NOMO-1 treated with DMSO at 0.1 percent for 48 hours (cell line): ENCODE results near the gene CLTCL1.
"Not testable (repeated sequence)": the region's sequence is repeated elsewhere in the genome, so short reads cannot be mapped to it uniquely, and the experiment has no call there.

Experiments
- DNase-seq: peaks from one replicate; lab custom pipeline; 2025; ENCODE audit not compliant: unreplicated experiment; lab: John Stamatoyannopoulos, UW

The CLTCL1 gene

GRCh38 chr22:19291580-19292457, at the start of gene CLTCL1:
TSS of gene CLTCL1 (minus strand) at chr22:19291719. CDS start at chr22:19291641, 78 bp downstream.
- DNase-seq: peak; percentile 42

DNA sequence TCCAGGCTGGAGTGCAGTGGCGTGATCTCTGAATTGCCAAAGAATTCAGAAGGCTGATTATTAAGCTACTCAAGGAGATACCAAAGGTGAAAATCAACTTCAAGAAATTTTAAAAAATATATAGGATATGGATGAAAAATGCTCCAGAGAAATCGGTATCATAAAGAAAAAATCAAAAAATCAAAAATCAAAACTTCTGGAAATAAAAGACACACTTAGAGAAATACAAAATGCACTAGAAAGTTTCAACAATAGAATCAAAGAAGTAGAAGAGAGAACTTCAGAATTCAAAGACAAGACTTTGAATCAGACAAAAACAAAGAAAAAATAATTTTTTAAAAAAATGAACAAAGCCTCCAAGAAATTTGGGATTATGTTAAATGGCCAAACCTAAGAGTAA, 45.6 kb upstream of the CLTCL1 start:
- DNase-seq: no peak

- DNase-seq: no peak
Measured at GRCh38 chr22:19336133-19337075, 44.9 kb upstream of the CLTCL1 start.

- no peak for DNase-seq
Measured at GRCh38 chr22:19331975-19332374, 40.5 kb upstream of the CLTCL1 start.

GRCh38 chr22:19331474-19331873, 40.0 kb upstream of the CLTCL1 start:
- no peak for DNase-seq

GRCh38 chr22:19330865-19331418, 39.4 kb upstream of the CLTCL1 start:
- DNase-seq: no peak

DNA sequence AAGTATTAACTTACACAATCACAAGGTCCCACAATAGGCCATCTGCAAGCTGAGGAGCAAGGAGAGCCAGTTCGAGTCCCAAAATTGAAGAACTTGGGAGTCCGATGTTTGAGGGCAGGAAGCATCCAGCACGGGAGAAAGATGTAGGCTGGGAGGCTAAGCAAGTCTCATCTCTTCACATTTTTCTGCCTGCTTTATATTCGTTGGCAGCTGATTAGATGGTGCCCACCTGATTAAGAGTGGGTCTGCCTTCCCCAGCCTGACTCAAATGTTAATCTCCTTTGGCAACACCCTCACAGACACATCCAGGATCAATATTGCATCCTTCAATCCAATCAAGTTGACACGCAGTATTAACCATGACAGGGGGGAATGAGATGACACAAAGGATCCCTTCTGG, 38.7 kb upstream of the CLTCL1 start:
- DNase-seq: not testable (repeated sequence)

GRCh38 chr22:19329454-19329853, 37.9 kb upstream of the CLTCL1 start:
- DNase-seq: no peak

DNA sequence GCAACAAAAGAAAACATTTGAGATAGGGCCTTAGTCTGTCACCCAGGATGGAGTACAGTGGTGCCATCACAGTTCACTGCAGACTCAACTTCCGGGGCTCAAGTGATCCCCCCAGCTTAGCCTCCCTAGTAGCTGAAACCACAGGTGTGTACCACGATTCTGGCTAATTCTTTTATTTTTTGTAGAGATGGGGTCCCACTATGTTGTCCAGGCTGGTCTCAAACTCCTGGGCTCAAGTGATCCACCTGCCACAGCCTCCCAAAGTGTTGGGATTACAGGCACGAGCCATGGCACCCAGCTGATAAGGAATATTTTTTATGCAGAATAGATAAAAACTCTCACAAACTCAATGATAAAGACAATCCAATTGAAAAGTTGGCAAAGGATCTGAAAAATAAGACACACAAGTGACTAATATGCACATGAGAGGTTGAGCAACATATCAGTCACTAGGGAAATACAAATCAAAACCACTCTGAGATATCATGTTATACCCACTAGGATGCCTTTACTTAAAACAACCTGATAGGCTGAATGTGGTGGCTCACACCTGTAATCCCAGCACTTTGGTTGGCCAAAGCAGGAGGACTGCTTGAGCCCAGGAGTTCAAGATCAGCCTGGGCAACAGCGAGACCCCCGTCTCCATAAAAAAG, 33.9 kb upstream of the CLTCL1 start:
- DNase-seq: peak; percentile 20

DNA sequence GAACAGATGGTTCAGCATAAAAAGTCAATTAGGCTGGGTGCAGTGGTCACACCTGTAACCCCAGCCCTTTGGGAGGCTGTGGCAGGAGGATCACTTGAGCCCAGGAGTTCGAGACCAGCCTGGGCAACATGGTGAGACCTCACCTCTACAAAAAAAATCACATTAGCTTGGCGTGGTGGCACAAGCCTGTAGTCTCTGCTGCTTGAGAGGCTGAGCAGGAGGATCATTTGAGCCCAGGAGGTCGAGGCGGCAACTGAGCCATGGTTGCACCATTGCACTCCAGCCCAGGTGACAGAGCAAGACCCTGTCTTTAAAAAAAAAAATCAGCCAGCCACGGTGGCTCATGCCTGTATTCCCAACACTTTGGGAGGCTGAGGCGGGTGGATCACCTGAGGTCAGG, 31.9 kb upstream of the CLTCL1 start:
- not testable (repeated sequence) for DNase-seq

- DNase-seq: peak; percentile 81
Measured at GRCh38 chr22:19321757-19322156, 30.2 kb upstream of the CLTCL1 start.

DNA sequence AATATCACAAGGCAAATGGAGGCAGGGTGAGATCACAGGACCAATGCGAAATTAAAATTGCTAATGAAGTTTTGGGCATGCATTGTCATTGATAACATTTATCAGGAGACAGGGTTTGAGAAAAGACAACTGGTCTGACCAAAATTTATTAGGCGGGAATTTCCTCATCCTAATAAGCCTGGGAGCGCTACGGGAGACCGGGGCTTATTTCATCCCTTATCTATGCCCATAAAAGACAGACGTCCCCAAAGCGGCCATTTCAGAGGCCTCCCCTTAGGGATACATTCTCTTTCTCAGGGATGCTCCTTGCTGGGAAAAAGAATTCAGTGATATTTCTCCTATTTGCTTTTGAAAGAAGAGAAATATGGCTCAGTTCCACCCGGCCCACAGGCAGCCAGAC, 28.6 kb upstream of the CLTCL1 start:
- not testable (repeated sequence) for DNase-seq

GRCh38 chr22:19319281-19319680, 27.8 kb upstream of the CLTCL1 start:
- no peak for DNase-seq

DNA sequence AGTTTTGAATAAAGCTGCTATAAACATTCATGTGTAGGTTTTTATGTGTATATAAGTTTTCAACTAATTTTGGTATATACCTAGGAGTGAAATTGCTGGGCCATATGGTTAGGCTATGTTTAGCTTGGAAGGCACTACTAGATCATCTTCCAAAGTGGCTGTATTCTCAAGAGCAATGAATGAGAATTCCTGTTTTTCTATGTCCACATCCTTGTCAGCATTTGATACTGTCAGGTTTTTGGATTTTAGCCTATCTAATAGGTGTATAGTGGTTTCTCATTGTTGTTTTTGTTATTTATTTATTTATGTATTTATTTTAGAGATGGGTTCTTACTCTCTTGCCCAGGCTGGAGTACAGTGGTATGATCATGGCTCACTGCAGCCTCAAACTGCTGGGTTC, 26.3 kb upstream of the CLTCL1 start:
- DNase-seq: no peak

- no peak for DNase-seq
Measured at GRCh38 chr22:19307872-19308271, 16.4 kb upstream of the CLTCL1 start.

GRCh38 chr22:19306535-19306934, 15.0 kb upstream of the CLTCL1 start:
- DNase-seq: not testable (repeated sequence)

- no peak for DNase-seq
Measured at GRCh38 chr22:19304547-19304946, 13.0 kb upstream of the CLTCL1 start.

- DNase-seq: no peak
Measured at GRCh38 chr22:19303785-19304184, 12.3 kb upstream of the CLTCL1 start.

- no peak for DNase-seq
Measured at GRCh38 chr22:19295733-19296132, 4.2 kb upstream of the CLTCL1 start.

DNA sequence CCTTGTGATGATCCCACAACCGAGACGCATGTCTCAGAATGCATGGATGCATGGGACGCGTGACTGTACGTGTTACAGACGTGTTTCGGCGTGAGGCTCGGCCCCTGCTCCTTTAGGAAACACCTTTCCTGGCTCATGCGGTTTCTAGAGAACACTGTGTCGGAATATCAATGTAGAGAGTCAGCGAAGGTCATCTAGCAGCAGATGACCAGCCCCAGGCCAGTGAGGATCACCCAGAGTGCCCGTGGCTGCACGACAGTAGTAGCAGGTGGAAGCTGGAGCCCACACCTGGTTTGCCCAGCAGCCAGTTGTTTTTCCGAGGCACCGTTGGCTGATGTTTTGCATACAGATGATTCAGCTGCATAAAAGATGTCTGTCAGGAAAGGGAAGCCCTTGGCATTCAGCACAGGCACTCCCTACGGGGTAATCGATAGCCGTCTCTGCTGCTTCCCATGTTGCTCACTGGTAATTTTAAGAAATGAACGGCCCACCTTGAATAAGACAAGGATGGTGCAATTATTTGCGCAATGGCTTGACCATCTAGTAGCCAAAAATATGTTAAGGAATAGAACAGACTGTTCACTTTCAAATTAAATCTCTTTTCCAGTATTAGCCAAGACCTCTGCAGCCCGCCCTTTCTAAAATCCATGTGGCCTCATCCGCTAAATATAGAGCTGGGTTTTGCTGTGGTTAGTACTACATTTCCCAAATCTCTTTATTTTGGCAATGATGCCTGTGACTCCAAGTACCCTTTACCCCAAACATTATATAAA, 1.1 kb upstream of the CLTCL1 start:
- no peak for DNase-seq
